ENCODE results near the gene FOXL1.

FOXL1 gene

DNA sequence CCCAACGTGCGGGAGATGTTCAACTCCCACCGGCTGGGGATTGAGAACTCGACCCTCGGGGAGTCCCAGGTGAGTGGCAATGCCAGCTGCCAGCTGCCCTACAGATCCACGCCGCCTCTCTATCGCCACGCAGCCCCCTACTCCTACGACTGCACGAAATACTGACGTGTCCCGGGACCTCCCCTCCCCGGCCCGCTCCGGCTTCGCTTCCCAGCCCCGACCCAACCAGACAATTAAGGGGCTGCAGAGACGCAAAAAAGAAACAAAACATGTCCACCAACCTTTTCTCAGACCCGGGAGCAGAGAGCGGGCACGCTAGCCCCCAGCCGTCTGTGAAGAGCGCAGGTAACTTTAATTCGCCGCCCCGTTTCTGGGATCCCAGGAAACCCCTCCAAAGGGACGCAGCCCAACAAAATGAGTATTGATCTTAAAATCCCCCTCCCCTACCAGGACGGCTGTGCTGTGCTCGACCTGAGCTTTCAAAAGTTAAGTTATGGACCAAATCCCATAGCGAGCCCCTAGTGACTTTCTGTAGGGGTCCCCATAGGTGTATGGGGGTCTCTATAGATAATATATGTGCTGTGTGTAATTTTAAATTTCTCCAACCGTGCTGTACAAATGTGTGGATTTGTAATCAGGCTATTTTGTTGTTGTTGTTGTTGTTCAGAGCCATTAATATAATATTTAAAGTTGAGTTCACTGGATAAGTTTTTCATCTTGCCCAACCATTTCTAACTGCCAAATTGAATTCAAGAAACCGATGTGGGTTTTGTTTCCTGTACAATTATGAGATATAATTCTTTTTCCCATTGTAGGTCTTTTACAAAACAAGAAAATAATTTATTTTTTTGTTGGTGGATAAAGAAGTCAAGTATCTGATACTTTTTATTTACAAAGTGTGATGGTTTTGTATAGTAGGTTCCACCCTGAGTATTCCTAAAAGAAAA lies 9.4 kb upstream of the FOXL1 start:
- DNase-seq, result no peak

DNA sequence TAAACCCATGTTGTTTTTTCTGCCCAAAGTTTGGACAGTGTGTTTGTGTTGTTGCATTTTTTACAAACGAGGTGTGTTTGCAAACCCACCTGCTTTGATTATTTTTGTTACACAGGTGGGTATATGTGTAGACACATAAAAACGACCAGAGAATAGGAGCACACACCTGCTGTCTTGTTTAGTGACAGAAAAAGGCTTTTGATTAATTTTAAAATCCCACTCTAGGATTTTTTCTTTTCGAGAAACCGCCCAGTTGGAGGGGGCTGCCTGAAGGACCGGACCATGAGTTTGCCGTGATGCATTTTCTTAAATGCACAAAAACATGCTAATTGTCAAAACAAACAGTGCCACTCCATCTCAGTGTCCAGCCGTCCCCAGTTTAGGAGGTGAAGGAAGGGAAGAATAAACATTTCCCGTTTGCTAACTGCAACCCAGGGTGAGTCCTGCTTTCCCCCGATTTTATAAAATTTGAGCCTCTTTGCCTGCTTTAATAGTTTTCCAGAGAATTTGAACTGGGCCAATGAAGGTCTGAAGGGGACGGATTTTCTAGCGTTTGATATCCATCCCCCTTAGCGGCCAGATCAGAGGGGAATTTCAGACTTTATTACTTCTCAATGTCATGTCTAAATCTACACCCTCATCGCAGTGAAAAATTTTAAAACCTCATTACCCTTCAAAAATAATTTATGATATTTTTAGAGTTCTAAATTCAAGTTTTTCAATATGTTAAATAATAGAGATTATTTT lies 8.5 kb upstream of the FOXL1 start:
- DNase-seq, result no peak

DNA sequence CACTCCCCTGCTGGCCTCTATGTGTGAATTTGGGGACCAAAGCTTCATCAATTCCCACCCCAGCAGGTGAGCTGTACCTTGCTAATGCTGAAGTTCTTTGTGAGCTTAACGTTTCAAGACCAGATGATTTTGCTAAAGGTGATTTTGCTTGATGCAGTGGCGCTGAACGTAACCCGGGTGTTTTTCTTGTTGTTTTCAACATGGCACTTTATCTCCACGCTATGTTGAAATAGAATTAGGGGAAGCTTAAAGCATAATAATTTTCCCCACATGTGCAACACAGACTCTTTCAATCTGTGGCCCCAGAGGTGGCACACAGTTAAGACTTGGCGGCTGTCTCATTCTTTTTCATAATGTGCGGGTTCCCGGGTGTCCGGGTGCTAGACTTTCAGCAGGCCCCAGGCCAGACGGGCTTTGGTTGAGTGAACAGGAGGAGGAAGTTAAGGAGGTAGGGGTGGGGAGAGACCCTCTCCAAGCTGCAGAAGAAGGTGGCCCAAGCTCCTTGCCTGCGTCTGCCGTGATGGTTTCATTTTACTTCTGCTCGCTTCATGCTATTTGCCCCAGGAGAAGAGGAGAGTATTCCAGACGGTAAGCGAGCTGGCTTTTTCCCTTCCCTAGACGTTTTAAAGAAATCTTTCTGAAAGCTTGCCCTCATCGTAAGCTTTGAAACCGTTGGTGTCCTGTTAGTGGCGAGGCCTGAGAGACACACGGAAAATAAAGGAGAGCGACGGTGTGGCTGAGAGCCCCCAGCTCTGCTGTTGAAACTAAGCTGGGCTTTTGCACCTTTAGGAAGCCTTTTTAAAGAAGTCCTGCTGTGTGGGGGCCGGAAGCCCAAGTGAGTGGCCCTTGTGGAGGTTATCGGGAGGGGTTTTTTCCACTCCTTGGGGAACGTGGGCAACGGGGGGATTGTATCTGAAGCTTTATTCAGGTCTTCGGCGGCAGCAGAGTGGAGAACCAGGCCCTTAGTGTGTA lies 7.5 kb upstream of the FOXL1 start:
- no peak for DNase-seq

DNA sequence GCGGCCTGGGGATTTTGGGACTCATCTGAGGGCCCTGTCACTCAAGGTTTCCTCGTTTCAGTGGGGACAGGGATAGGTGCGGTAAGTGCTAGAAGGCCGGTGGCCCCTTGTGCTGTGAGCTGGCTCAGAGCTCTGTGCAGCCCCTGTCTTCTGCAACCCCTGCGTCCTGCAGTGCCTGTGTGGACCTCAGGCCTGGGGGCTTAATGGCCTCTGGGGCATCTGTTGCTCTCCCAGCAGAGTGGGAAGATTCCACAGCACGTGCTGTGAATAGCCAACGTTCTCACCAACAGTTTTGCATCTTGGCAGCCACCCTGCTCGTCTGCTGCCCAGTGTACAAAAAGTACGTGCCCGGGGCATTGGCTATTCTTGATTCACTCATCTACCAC lies 6.8 kb upstream of the FOXL1 start:
- DNase-seq, result no peak

DNA sequence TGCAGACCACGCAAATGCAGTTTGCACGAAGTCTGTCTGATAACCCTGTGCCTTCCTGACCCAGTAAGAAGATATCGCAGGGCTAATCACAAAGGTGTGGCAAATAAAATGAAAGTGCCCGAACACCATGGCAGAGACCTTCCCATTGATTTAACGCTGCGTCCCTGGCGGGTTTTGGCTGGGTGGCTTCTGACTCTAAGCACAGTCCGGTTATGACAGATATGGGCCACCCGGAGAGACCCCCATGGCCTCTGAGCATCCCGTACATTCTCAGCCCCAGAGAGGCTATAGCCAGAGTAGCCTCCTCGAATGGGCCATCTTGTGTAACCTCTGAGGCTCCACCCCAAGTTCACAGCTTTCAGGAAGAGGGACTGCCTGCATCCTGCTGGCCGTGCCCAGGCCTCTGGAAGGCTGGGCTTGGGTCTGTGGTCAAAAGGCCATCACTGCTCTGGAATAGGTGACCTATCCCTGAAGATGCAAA lies 6.3 kb upstream of the FOXL1 start:
- DNase-seq, result no peak

DNA sequence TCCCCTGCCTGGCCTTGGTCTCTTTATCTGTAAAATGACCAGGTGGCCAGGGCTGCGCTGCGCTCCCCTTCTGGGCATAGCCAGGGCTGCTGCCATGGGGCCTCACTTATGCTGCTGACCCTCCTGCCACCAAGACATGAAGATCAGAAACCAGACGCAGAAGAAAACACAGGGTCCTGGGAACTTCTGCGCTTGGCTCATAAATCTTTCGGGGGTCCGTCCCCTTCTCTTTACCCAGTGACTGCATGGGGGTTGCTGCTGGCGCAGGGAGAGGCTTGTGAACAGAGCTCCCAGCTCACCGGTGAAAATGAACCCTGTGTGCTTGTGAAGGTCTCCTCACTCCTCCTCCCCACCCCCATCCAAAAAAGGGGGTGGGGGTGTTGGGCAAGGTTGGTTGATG lies 5.7 kb upstream of the FOXL1 start:
- DNase-seq, result no peak

DNA sequence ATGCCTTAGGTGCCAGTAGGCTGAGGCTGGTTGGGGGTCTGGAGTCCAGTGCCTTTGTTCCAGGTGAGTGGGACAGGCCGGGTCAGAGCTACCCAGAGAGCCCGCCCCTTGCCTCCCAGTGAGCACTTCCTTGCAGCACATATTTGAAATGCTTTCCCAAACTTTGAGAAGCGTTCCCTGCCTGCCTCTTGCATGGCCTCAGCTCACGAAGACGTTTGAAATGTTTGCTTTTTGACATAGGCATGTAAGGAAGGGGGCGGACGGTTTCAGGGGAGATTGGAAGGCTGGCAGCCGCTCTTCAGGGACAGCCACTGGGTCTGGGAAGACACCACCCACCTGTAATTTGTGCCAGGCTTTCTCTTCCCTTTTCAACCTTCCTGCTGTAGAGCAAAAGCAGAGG lies 5.1 kb upstream of the FOXL1 start:
- DNase-seq, result no peak

DNA sequence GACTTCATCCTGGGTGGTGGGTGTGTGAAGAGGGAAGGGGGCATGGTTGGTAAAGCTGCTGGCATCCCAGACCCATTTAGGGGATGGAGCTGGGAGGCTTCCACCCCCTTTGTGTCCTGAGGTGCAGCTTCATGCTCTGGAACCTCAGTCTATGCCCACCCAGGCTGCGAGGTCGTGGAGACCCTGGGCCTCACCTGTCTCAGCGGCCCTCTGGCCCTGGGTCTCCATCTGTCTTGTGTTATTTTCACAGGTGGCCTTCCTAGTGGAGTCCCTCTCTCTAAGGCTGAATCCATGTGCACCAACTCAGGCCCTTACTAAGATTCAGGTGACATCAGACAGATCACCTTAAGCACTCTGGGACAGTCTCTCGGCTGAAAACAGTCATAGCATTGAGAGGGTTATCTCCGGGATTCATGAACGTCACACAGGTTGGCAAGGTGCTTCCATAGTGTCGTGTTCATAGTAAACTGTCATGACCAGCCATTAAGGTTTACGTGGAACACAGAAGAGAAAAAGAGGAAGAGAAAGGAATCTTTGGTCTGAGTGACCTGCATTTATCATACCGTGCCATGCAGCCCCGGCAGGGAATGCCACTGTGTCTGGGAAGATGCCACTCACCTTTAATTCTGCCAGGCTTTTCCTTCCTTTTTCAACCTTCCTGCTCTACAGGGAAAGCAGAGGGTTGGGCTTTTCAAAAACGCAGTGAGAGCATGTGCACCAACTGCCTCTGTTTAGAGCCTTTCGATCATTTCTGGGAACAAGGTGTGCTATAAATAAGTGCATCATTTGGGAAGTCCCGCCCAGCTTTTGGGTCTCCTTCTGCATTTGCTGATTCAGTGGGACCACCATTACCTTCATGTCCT lies 4.5 kb upstream of the FOXL1 start:
- no peak for DNase-seq

DNA sequence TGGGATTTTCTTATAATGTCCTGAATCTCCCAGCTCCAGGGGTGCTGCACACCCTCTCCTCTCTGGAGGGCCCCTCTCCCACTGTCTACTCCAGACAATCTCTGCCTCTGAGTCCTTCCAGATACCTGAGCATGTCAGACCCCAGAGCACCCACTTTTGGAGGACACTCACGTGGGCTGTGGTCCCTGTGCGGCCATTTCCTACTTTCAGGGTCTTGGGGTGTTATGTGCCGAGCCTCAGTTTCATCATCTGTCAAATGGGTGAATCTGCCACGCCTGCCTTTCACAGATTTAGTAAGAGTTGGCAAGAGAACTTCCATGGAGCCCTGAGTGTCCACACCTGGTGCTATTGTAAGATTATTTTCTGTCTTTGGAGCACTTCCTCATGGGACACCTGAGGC lies 3.7 kb upstream of the FOXL1 start:
- no peak for DNase-seq

DNA sequence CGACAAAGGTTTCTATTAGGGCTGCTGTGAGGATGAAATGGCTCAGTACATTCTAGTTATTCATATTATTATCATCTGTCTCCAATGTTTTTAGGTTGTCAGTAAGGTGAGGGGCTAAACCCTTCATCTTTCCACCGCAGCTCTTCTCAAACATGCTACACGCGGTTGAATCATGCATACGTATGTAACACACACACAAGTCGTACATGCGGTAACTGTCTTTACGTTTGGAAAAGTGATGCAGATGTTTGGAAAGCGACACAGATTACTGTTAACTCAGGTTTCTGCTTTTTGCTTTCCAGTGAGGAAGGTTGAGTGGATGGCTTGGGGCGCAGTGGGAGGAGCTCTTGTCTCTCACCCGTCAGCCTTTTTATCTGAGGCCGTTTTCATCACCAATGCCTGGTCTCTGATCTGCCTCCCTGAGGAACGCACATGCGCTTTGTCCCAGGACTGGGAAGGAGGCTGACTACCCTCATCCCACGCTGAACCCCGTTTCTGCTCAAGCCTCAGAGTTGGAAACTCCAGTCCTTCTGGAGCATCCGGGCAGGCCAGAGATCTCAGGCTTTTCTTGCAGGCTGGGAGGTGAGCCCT lies 3.2 kb upstream of the FOXL1 start:
- no peak for DNase-seq

DNA sequence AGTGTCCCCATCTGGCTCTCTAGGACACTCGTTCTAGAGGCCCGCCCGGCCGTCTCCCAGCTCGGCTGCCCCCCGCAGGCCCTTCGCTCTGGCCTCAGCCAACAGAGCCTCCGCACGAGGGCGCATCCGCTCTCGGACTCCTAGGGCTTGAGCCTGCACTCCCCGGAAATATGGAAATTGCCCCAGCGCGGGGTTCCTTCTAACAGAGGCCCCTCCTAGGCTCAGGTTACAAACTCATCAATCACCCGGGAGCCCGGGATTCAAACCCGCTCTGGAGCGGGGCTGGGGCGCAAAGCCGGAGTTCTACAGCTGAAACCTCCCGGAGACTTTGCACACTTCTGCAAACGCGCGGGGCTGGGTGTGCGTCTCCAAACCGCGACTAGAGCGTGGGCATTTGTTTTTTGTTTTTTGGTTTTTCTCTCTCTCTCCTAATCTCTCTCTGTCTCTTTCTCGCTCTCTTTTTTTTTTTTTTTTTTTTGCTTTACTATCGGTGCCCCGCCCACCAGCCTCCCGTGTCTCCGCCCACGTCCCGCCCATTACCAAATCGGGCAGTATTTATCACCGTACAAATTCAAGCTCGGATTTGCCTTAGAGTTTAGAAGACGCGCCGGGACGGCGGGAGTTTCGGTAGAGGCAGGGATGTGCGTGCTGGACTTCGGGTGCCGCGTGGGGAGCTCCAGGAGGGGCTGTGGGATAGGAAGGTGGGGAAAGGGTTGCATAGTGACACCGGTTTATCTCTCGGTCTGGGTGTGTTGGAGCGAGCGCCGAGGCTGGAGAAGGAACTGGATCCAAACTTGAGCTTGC lies 2.4 kb upstream of the FOXL1 start:
- peak; percentile 33 for DNase-seq

DNA sequence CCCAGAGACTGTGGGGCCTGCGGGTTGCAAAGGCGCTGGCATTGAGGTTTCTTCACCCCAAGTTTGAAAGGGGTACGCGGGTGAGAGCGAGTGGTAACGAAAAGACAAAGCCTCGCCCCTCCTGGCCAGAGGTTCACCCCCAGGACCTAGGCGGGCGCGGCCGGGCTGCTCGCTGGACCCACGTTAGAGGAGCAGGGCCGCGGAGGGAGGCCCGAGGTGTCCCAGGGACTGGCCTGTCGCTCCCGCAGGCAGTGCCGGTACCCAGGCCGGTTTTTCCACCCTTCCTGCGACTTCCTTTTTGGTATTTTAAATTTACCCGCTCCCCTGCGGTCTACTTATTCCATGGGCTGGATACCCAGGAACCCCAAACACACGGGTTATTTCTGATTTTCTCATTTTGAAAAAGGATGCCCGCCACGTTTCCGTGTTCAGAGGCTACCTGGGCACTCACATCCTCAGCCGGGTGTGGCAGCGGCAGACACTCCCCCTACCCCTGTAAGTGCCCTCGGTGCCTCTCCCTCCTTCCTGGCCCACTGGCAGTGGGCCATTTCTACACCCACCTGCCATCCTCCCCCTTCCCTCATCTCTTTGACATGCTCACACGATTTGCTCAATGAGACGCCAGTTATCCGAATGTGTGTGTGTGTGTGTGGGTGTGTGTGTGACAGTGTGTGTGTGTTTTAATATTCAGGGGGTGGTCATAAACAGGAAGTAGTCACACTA lies 1.6 kb upstream of the FOXL1 start:
- DNase-seq, result no peak

DNA sequence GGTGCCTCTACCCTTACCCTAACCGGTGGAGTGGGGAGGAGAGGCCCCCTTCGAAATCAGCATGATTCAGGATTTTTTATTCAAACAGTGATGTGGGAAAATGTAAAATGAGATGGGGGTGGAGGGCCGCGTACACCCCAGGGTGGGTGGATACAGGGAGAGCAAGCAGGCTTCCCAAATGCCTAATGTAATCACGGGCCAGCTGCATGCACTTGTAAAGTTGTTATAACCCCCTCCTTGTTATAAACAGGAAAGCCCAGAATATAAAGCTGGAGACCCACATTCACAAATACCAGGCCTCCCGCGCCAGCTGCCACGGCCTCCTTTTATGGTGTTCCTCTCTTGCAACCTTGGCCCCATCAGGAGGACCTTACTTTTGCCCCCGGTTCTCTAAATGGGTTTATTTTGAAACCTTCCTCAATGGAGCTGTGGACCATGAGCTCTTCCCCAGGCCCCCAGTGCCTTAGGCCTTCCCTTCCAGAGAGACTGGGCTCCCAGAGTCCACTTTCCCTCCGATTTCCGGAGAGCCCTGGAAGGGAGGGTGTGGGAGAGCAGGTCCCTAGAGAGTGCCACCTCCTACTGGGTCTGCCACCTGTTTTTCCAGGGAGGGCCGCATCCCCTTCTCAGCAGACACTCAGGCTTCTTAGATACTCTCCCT lies 906 bp upstream of the FOXL1 start:
- DNase-seq, result no peak

DNA sequence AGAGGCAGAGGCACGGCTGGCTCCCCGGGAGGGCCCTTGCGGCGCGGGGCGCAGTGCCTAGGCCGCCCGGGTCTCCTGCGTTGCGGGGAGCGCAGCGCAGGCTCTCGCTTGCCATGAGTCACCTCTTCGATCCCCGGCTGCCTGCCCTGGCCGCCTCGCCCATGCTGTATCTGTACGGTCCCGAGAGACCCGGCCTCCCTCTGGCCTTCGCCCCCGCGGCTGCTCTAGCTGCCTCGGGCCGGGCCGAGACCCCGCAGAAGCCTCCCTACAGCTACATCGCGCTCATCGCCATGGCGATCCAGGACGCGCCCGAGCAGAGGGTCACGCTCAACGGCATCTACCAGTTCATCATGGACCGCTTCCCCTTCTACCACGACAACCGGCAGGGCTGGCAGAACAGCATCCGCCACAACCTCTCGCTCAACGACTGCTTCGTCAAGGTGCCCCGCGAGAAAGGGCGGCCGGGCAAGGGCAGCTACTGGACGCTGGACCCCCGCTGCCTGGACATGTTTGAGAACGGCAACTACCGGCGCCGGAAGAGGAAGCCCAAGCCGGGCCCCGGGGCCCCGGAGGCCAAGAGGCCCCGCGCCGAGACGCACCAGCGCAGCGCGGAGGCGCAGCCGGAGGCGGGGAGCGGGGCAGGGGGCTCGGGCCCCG lies 390 bp downstream of the FOXL1 start:
- no peak for DNase-seq

DNA sequence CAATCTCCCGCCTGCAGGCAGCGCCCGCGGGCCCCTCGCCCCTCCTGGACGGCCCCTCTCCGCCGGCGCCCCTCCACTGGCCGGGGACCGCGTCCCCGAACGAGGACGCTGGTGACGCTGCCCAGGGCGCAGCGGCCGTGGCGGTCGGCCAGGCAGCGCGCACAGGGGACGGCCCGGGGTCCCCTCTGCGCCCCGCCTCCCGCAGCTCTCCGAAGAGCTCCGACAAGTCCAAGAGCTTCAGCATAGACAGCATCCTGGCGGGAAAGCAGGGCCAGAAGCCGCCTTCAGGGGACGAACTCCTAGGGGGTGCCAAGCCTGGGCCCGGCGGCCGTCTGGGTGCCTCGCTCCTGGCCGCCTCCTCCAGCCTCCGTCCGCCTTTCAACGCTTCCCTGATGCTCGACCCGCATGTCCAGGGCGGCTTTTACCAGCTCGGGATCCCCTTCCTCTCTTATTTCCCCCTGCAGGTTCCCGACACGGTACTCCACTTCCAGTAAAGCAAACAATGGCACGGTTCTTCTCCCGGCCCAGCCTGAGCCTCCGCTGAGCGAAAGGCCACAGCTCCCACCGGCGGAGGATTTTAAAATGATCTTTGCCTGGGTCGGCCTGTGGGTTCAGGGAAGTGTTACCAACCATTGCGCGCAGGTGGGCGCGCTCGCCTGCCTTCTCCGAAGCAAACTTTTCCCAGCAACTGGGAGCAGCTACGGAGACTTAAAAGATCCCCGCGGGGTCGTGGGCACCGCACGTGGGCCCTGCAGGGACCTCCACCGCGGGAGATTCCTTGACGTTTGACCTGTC lies 1.1 kb downstream of the FOXL1 start:
- DNase-seq, result no peak

DNA sequence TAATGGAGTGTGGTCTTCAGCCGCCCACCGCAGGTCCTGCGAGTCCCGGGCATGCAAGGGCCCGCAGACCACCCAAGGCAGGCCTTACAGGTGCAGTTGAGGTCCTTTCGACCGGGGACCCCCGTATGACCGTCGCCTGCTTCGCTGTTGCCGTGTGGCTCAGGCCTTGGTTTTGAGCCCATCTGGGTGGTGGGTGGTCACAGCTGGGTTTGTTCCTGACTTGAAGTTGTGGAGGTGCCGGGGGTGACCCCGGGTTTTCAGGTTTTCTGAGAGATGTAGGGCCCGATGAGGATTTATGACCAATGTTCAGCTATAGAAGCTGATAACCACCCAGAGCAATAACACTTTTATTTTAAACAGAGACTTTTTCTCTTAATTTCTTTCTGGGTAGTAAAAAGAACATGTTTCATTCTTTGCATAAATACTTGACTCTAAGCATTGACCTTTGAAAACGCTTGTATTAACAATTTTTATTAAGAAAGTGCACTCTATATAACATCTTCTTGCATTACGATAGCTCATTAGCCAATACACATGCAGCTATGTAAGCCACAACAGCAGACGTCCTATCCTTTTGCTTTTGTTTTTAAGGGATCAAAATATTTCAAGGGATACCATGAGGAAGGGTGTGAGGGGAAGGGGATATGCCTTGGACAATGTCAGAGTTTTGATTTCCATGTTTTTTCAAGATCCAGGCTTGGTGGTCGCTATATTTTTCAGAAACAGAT lies 1.9 kb downstream of the FOXL1 start:
- no peak for DNase-seq

DNA sequence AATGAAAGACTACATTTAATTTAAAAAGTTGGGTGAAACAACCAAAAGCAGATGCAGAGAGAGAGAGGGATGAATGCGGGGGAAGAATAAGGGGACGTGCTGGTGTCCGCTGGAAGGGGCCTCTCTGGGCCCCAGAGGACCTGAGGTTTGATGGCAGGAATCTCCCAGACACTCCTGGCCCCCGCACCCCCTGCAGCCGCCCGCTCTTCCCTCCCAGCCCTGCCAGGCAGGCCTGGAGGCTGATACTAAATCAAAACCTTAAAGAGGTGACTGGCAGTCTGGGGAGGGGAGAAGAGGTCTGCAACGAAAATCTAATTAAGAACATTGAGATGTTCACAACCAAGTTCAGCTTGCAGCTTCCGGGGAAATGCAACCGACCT lies 2.4 kb downstream of the FOXL1 start:
- no peak for DNase-seq
